ENCODE measurements around the gene TSC2.

GRCh38 chr16:2083876-2084780, 36.3 kb downstream of the TSC2 start:
- no peak for TF ChIP-seq CTCF (optimal IDR thresholded peaks at IDR 0.05 in 1 of 3, IDR thresholded peaks at IDR 0.05 in 1 of 3, conservative IDR thresholded peaks at IDR 0.05 in 1 of 3; ENCODE audit: extremely low read depth in 1 of 3, insufficient read depth in 2 of 3, low read length in 3 of 3)
- TF ChIP-seq EZH2 (IDR thresholded peaks at IDR 0.05; ENCODE audit: low read length), result no peak

Data from keratinocyte (primary cell).